Measurements from ENCODE around the gene ILF3.

ILF3 gene

DNA sequence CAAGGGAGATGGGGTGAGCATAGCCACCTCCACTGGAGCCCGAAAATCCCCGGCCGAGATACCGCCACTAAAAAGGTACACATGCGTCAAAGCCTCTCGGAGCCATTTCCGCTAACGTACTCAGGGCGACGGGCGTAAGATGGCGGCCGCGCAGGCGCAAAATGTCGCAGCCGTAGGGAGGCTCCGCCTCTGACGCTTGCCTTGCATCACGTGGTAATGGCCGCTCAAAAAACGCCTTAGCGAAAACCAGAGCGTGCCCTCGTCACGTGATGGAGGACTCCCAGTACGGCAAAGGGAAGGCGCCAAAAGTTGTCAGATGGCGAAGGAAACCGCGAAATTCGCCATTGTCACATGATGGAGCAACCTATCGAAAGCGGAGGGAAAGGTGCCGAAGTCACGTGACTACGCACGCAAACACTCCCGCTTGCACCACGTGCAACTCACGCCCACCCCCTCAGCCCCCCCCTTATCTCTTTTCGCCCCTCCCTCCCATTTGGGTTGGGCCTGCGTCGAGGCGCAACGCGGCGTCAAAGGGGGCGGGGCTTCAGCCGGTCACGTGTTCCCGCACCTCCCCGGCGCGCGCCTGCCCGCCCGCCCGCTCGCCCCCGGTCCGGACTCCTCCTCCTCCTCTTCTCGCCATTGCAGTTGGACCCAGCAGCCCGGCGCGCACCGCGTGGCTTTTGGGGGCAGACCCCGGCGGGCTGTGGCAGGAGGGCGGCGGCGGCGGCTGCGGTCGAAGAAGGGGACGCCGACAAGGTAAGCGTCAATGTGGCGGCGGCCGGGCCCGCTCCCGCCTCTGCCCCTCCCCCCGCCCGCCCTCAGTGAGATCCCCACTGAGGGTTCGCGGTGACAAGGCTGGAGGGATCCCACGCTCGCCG lies at the start of gene ILF3:
Gene ILF3, plus strand, starts transcription at position 615 of the 878 bp plus-strand sequence. CDS start 16,260 bp downstream, outside the sequence.
- peak; percentile 96 for DNase-seq (ENCODE audit: low spot score)

DNA sequence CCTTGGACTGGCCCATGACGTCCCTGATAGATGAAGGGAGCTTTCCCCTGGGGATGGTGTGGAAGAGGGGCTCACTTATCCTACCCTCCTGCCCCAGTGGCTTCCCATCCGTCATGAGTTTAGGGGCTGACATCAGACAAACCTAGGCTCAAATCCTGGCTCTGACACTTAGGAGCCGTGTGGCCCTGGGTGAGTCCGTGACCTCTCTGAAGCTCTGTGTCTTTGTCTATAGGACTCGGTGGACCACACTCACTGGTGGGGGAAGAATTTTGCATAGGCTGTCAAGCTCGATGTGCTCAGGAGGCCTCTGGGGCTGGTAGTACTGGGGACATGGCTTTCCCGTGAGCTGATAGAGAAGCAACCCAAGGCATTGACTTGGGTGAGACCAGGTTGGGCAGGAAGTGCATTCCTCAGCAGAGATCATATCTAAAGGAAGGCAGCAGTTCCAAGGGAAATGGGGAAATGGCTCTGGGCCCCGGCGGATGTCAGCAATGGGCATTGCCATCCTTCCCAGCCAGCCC lies 49.6 kb upstream of the ILF3 start:
- no peak for DNase-seq (ENCODE audit: low spot score)

DNA sequence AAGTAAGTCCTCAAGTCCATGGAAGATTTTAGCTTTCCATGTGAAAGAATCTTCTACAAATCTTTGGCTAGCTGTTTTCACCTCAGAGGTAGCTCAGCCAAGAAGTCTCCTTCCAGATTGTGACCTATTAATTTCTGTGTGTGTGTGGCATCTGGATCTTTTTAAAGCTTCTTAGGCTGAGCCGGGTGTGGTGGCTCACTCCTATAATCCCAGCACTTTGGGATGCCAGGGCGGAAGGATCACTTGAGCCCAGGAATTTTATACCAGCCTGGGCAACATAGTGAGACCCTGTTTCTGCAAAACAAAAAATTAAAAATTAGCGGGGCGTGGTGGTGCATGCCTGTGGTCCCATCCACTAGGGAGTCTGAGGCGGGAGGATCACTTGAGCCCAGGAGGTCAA lies 42.2 kb upstream of the ILF3 start:
- no peak for DNase-seq (ENCODE audit: low spot score)

DNA sequence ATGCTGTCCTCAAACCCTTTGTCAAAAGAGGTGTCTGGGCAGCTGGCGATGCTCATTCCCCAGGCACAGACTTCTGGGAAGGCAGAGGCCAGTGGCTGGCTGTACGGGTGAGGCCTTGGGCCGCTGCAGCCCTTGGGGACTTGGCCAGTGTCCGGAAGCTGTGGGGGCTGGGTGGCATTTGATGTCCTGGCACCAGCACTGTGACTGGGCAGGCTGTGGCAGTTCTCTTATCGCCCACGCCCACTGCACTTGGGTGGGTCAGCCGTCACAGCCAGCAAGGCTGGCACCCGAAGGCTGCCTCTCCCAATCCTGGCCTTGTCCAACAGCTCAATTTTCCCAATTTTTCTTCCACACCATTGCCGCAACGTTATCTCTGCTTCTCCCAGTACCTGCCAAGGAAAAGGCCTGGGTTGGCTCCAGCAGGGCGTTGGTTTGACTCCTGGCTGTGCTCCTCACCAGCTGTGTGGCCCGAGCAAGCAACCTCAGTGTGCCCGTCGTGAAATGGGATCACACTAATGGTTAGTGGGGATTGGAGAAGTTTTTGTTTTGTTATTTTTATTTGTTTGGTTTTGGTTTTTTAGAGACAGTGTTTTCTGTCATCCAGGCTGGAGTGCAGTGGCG lies 41.5 kb upstream of the ILF3 start:
- DNase-seq (ENCODE audit: low spot score) = no peak

DNA sequence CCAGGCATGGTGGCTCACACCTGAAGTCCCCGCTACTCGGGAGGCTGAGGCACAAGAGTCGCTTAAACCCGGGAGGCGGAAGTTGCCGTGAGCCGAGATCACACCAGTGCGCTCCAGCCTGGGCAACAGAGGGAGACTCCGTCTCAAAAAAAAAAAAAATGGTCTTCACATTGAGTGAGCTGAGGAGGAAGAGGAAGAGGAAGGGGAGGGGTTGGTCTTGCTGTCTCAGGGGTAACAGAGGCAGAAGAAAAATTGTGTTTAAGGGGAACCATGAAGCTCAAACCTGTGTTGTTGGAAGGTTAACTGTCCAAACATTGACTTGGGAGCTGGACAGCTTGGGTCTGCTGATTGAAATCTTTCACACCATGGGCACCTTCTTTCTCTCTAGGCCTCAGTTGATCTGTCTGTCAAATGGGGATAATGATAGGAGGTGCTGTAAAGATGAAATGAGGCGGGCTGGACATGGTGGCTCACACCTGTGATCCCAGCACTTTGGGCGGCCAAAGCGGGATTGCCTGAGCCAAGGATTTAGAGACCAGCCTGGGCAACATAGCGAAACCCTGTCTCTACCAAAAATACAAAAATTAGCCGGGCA lies 38.6 kb upstream of the ILF3 start:
- no peak for DNase-seq (ENCODE audit: low spot score)

DNA sequence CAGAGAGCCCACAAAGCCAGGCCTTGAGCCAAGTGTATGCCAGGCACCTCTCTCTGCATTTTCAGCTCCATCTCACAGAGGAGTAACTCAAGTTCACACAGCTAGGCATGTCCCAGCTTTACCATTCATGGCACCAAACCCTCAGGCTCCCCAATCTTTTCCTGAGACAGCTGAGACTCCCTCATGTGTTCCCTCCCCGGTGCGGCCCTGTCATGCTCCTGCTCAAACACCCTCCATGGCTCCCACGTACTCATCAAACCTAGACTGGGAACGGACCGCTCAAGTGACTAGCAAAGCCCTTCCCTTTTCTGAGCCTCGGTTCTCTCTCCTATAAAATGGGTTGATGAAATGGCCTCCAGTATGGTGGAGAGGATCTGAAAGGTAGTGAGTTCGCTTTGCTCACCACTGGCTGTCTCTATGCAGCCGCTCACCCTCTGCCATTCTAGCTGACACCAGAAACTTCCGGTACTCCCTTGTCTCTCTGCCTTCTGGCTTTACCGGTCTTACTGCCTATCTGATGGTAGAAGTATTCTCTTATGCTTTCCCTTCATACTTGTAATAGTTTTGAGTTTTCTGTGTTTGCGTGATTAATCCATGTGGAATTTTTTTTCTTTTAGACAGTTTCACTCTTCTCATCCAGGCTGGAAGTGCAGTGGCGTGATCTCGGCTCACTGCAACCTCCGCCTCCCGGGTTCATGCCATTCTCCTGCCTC lies 36.6 kb upstream of the ILF3 start:
- DNase-seq (ENCODE audit: low spot score) = no peak

DNA sequence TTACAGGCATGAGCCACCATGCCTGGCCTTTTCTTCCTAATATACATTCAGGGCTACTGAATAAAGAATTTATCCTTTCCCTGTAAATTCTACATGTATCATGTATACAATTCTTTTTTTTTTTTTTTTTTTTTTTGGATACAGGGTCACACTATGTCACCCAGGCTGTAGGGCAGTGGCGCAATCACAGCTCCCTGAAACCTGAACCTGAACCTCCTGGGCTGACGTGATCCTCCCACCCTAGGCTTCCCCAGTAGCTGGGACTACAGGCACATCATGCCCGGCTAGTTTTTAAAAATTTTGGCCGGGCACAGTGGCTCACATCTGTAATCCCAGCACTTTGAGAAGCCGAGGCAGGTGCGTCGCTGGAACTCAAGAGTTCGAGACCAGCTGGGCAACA lies 35.3 kb upstream of the ILF3 start:
- DNase-seq (ENCODE audit: low spot score) = no peak

DNA sequence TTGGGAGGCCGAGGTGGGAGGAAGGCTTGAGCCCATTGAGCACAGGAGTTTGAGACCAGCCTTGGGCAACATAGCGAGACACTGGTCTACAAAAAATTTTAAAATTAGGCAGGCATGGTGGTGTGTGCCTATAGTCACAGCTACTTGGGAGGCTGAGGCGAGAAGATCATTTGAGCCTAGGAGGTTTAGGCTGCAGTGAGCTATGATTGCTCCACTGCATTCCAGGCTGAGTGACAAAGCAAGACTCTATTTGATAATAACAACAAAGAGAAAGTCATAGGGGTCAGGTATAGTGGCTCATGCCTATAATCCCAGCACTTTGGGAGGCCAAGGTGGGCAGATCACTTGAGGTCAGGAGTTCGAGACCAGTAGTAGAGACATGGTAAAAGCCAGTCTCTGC lies 33.4 kb upstream of the ILF3 start:
- no peak for DNase-seq (ENCODE audit: low spot score)

DNA sequence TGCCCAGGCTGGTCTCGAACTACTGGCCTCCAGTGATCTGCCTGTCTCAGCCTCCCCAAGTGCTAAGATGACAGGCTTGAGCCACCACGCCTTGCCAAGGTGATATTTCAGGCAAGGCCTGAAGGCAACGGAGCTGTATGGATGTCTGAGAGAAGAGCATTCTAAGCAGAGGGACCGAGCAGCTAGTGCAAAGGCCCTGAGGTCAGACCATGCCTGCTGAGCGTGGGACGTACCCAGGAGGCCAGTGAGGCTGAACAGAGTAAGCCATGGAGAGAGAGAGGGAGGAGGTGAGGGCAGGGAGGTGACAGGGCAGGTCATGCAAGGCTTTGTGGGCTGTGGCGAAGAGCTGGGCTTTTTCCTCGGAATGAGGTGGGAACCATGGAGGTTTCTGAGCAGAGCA lies 32.2 kb upstream of the ILF3 start:
- no peak for DNase-seq (ENCODE audit: low spot score)

DNA sequence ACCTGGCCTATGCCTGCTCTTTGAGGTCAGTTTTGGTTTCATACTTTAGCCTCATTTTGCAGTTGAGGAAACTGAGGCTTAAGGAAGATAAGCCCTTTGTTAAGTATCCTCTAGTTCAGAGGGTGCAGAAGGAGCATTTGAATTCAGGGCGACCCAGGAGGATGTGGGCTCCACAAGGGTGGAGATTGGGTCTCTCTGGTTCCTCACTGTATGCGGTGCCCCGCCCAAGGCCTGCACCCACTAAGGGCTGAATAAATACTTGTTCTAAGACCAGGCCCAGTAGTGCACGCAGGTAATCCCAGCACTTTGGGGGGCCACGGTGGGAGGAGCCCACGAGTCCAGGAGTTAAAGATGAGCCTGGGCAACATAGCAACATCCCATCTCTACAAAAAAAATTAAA lies 29.6 kb upstream of the ILF3 start:
- no peak for DNase-seq (ENCODE audit: low spot score)

DNA sequence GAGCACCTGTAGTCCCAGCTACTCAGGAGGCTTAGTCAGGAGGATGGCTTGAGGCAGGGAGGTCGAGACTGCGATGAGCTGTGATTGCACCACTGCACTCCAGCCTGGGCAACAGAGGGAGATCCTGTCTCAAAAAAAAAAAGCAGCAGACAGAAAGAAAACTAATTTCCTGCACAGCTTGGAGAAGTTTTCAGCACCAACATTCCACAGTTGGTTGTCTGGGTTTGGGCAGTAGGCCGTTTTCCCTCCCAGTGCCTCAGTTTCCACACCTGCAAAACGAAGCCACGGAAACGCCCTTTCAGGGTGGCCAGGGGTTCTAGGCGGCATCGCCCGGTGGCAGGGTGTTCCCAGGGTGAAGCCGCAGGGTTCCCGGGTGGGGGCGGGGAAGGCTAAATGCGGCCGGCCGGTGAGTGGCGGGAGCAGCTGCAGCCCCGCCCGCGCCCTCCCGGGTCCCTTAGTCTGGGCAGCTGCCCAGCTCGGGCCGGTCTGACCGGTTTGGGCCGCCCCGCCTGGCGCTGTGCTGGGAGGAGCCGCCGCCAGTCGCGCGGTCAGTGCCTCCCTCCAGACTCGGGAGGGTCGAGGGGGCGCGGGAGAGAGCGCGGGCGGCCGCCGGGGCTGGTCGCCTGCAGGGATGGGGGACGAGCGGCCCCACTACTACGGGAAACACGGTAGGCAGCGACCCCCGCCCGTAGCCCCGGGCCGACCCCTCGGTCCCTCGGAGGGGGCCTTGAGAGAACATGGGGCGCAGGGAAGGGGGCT lies 29.0 kb upstream of the ILF3 start, which contains the start of gene SLC44A2:
Gene SLC44A2, plus strand, starts transcription at position 551 of the 759 bp plus-strand sequence. Its CDS starts 81 bp downstream, at position 632.
- DNase-seq (ENCODE audit: low spot score) = peak; percentile 82

DNA sequence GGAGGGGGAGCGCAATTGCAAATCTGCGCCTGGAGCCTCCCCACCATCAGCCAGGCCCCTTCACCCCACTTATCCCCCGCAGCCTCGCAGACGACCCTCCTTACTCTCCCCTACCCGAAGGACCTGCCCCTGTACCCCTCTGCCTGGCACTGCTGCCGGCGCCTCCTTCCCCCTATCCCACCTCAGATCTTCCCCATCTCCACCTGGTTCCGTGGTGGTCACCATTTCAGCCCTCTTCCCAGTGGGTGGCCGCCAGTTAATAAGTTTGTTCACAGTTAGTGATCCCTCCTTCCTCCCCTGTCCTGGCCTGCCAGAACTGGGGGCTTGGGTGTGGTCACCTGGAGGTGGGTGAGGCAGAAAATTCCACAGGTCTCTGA lies 28.4 kb upstream of the ILF3 start:
- no peak for DNase-seq (ENCODE audit: low spot score)

DNA sequence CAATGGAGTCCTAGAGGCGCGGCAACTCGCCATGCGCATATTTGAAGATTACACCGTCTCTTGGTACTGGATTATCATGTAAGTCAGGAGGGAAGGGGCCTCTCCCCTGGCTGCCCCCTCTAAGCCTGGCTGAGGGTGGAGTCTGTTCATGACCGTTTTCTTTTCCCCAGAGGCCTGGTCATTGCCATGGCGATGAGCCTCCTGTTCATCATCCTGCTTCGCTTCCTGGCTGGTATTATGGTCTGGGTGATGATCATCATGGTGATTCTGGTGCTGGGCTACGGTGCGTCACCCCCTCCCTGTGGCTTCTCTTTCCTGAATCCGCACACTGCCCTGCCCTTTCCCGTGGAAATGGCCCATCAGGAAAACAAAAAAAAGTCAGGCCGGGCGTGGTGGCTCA lies 22.3 kb upstream of the ILF3 start:
- no peak for DNase-seq (ENCODE audit: low spot score)

DNA sequence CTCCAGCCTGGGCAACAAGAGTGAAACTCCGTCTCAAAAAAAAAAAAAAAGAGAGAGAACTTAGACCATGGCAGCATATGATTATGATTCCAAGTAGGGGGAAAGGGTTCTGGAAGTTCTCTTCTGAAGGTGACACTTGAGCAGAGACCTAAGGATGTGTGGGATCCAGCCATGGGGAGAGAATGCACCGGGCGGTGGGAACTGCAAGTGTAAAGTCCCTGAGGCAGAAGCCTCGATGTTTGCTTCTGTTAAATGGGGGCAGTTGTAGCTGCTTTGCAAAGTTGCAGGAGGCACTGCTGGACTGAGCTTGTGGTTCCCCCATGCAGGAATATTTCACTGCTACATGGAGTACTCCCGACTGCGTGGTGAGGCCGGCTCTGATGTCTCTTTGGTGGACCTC lies 19.7 kb upstream of the ILF3 start:
- DNase-seq (ENCODE audit: low spot score) = no peak

DNA sequence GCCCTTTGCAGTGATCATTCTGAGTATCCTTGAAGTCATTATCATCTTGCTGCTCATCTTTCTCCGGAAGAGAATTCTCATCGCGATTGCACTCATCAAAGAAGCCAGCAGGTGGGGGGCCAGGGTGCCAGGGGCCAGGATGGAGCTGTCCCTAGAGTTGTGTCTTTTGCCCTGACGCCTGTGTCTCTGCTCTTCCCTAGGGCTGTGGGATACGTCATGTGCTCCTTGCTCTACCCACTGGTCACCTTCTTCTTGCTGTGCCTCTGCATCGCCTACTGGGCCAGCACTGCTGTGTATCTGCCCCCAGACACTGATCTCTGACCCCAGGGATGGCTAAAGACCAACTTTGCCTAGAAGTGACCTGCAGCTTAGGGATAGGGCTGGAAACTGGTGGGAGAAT lies 19.2 kb upstream of the ILF3 start:
- DNase-seq (ENCODE audit: low spot score) = no peak

DNA sequence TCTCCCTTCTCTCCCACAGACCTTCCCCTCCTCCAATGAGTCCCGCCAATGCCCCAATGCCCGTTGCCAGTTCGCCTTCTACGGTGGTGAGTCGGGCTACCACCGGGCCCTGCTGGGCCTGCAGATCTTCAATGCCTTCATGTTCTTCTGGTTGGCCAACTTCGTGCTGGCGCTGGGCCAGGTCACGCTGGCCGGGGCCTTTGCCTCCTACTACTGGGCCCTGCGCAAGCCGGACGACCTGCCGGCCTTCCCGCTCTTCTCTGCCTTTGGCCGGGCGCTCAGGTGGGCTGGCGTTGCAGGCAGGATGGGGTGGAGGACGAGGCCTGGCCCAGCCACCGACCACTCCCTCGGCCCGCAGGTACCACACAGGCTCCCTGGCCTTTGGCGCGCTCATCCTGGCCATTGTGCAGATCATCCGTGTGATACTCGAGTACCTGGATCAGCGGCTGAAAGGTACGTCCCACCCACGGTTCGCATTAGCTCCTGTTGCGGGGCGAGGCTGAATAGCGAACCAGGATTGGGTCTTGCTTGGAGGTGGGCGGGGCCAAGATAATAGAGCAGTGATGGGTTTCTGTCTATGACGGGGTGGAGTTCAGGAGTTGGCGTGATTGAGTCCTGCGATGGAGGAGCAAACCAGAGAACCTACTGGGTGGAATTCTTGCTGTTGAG lies 17.7 kb upstream of the ILF3 start:
- no peak for DNase-seq (ENCODE audit: low spot score)

DNA sequence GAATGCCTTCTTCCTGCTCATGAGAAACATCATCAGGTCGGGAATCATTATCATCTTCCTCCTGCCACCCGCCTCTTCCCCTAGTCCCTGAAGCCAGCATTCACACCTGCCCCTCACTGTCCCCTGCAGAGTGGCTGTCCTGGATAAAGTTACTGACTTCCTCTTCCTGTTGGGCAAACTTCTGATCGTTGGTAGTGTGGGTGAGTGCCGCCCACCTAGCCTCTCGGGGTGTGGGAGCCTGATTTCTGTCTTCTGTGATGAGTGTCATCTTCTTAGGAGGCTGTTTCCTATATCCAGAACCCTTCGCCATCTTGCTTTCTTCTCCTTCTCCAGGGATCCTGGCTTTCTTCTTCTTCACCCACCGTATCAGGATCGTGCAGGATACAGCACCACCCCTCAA lies 16.3 kb upstream of the ILF3 start:
- no peak for DNase-seq (ENCODE audit: low spot score)

DNA sequence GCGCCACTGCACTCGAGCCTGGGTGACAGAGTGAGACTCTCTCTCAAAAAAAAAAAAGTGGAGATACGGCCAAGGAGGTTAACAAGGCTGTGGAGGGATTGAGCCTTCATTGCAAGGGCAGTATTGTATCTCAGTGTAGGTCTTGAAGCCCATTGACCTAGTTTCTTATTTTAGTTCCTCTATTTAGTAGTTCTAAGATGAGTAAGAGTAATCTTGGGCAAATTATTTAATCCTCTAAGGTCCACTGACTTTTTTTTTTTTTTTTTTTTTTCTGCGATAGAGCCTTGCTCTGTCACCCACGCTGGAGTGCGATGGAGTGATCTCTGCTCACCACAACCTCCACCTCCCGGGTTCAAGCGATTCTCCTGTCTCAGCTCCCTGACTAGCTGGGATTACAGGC lies 14.3 kb upstream of the ILF3 start:
- no peak for DNase-seq (ENCODE audit: low spot score)

DNA sequence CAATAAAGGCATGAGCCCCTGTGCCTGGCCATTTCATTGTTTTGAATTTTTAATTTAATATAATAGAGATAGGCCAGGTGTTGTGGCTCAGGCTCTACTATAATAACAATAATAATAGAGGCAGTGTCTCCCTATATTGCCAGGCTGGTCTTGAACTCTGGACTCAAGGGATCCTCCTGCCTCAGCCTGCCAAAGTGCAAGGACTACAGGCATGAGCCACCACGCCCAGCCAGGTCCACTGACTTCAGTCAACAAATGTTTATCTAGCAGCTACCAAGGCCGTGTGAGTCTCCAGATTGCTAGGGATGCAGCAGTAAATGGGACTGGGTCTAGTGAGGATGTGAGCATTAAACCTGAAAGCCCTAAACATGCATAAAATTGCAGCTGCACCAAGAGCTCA lies 13.8 kb upstream of the ILF3 start:
- DNase-seq (ENCODE audit: low spot score) = no peak

DNA sequence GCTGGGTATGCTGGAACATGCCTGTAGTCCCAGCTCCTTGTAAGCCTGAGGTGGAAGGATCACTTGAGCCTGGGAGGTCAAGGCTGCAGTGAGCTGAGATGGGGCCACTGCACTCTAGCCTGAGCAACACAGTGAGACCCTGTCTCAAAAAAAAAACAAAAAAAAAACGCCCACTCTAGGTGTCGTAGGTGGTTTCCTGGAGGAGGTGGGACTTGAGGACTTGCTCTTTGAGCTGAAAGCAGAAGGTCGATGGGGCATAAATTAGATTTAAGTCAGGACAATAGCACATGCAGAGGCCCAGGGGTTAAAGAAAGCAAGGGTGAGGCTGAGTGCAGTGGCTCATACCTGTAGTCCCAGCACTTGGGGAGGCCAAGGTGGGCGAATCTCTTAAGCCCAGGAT lies 12.9 kb upstream of the ILF3 start:
- no peak for DNase-seq (ENCODE audit: low spot score)
